CD4-positive, alpha-beta T cell treated with Interleukin-2 at 100 ng/mL for 4 hours (primary cell): ENCODE data around the gene GOLGA1.
"Not testable (repeated sequence)": the region's sequence is repeated elsewhere in the genome, so short reads cannot be mapped to it uniquely, and the experiment has no call there.

Source experiments
- DNase-seq: peaks from one replicate; pipeline ENCODE4 v3.0.0-alpha.2; 2020; ENCODE audit warnings: low spot score

GOLGA1 gene

DNA sequence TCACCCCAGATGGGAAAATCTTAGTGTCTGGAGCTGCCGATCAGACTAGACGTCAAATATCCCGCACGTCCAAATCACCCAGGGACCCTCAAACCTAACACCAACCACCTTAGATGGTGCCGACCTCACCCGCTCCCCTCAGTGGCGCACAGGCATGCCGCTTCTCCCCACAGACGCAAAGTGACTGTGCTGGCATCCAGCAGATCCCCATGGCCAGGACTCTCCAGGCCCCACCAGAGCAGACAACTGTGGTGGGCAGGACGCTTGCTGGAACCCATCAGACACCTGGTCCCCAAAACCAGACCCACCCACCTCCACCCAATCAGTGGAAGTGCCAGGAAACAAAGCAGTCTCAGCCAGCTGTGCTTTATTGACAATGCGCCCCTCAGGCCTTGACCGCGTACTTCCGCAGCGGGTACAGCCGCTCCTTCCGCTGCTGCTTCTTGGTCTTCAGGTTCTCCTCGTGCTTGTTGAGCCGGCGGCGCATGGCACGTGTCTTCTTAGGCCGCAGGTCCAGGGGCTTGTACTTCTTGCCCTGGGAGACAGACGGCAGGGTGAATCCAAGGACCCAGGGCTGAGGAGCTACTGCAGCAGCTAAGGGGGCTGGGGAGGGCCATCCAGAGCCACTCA is 83.2 kb downstream of the GOLGA1 start:
- DNase-seq: no peak

DNA sequence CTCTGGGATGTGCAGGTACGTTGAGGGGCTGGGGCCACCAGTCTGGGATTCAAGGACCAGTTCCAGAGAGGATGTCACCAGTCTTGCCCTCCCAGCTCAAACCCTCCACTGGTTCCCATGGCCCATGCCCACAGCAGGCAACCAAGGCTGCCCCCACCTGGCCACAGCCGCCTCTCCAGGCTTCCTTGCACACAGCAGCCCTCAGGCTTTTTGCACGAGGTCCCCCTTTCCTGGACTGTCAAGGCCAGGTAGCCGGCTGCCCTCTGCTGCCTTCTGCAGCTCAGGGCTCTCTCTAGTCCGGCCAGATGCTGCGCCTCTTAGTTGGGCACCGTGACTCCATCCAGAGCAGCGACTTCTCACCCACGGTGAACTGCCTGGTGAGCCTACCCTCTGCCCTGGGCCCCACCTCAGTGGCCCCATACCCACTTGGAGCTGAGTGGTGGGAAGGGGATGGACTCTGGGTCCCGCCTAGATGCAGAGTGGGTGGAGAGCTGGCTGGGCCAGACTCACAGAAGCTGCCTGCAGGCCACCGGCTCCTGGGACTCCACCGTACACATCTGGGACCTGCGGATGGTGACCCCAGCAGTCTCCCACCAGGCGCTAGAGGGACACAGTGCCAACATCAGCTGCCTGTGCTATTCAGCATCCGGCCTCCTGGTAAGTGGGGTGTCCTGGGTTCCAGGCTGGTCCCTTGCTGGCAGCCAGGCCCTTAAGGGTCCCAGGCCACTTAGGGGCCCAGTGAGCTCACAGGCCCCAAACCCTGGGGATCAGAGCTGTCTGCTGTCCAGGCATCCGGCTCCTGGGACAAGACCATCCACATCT is 84.7 kb downstream of the GOLGA1 start:
- no peak for DNase-seq

DNA sequence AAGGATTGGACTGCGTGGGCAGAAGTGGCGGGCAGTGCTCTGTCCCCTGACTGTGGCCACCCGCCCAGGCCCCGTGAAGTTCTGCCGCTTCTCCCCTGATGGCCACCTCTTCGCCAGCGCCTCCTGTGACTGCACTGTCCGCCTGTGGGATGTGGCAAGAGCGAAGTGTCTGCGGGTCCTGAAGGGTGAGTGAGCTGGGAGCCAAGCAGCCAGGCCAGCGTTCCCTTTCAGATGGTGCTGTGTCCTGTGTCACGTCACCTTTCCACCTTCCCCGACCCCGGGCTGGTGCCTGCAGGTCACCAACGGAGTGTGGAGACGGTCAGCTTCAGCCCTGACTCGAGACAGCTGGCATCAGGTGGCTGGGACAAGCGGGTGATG is 85.3 kb downstream of the GOLGA1 start:
- DNase-seq: no peak

DNA sequence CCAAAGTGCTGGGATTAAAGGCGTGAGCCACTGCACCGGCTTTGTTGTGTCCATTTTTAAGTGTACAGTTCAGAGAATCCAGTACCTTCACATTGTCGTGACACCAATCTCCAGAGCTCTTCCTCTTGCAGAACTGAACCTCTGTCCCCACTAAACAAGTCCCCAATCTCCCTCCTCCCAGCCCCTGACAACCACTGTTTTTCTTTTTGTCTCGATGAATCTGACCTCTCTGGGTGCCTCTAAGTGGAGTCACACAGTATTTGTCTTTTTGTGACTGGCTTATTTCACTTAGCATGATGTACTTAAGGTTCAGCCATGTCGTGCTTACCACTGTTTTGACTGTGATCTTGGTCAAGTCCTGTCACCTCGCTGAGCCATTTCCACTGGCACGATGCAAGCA is 86.1 kb downstream of the GOLGA1 start:
- no peak for DNase-seq

DNA sequence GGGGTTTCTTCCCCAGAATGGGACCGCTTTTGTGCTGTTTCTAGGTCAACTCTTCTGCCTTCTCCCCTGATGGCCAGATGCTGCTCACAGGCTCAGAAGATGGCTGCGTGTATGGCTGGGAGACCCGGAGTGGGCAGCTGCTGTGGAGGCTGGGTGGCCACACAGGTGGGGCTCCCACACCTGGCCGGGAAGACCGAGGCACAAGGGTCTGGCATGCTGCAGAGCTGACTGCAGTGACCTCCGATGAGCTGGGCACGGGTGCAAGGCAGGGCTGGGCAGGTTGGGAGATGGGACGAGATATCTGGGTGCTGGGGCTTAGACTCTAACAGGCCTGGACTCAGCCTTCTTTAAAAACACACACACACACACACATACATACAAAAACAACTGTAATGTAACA is 86.7 kb downstream of the GOLGA1 start:
- DNase-seq: no peak

DNA sequence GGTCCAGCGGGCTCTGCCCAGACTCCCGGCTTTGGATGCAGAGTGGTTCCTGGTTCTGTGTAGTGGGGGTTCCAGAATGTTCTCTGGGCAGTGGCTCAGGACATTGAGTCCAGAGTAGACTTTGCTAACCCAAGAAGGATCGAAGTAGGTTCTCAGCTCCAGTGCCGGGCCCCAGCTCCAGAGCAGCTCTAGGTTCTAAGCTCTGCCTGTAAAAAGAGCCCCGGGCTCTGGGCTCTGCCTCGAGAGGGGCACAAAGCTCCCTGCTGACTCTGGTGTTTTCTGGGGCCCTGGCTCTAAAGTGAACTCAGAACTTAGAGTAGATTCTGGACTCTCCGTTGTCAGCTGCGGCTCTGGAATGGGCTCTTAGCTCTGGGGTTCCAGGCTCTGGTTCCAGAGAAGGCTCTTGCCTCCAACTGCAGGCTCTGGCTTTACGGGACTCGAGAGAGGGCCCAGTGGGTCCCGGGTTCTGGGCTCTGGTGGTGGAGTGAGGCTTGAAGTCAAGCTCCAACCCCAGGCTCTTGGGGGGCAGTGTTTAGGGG is 87.2 kb downstream of the GOLGA1 start:
- DNase-seq: no peak

DNA sequence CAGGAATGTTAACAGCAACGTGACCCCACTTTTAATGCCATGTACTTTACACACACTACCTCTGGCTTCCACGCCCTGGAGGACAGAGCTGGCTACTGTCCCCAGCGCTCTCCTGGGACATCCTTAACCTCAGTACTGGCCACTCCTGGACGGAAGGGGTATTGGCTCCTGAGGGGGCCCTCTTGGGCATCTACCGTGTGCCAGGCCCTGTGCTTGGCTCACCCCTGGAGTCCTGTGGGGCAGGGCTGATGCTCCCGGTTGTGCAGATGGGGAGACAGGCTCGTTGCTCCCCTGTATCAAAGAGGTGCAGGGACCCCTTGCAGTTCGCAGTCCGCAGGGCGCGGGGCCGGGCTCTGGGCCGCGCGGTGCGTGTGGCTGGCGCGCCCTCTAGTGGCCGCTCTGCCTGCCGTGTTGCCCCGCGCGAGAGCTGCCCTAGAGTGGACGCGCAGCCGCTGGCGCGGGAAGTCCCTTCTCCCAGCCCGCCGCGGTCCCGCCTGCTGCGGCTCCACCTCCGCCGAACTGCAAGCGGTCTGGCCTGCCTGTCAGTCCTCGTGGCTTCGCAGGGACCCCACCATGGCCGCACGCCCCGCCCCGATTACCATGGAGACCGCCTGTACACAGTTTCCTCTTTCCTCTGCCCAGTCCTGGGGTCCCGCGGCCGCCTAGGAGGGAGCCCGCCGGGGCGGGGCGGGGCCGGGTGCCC is 87.9 kb downstream of the GOLGA1 start, which contains the start of gene WDR38:
Gene WDR38, plus strand, starts transcription at position 632 of the 703 bp plus-strand sequence. CDS start 72 bp downstream, outside the sequence.
- DNase-seq: peak; percentile 85

DNA sequence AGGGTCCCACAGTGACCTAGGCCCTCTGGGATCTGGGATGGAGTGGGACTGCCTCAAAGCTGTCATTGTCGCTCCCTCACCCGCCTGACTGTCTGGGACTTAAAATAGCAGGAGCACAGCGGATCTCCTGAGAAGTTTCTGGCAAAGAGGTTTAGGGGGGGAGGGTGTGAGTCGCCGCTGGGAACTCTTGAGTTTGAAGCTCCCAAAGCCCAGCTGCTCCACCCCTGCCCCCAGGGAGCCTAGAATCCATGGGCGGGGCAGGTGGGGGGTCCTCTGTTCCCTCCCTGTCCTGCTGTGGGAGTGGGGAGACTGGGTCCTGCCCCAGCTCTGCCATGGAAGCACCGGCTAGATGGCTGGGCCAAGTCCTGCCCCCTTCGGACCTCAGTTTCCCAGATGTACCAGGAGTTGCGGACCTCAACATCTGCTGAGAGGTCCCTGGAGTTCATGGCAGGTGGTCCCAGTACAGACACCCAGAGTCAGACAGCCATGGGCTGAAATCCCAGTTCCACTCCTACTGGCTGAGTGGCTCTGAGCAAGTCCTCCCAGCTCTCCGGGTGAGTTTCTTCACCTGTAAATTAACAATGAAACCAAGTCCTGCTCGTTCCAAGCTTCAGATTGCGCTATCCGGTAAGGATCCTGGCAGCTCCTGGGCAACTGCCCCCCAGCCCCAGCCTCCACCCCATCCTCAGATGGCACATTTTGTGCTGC is 88.6 kb downstream of the GOLGA1 start:
- no peak for DNase-seq

DNA sequence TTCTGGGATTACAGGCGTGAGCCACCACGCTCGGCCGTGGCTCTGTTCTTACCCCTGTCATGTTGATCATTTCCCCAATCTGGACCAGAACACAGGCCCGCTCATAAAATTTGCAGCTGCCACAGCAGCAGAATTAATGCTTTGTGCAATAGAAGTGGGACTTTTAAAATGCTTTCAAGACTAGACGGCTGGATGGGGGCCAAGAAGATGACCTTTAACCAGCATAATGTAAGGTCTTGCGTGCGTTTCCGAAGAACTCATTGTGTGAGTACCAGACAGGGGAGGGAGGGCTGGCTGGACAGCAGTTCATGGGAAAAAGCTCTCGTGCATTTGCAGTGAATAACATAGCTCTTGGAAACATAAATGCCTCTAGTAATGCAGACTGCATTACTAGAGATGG is 91.1 kb downstream of the GOLGA1 start:
- DNase-seq: no peak

DNA sequence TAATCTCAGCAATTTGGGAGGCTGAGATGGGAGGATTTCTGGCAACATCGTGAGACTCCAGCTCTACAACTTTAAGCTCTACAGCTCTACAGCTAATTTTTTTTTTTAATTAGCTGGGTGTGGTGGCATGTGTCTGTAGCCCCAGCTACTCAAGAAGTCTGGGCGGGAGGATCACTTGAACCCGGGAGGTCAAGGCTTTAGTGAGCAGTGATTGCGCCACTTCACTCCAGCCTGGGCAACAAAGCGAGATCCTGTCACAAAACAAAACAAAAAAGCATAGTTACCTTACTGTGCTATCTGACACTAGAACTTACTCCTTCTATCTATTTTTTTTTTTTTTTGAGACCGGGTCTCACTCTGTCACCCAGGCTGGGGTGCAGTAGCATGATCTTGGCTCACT is 93.9 kb downstream of the GOLGA1 start:
- DNase-seq: no peak

DNA sequence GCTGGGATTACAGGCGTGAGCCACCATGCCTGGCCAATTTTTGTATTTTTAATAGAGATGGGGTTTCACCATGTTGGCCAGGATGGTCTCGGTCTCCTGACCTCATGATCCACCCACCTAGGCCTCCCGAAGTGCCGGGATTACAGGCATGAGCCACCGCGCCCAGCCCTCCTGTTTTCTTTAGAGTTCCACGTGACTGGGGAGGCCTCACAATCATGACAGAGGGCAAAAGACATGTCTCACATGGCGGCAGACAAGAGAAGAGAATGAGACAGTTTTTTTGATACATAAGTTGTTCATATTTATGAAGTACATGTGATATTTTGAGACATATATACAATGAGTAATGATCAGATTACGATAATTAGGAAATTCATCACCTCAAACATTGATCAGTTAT is 94.4 kb downstream of the GOLGA1 start:
- DNase-seq: not testable (repeated sequence)

DNA sequence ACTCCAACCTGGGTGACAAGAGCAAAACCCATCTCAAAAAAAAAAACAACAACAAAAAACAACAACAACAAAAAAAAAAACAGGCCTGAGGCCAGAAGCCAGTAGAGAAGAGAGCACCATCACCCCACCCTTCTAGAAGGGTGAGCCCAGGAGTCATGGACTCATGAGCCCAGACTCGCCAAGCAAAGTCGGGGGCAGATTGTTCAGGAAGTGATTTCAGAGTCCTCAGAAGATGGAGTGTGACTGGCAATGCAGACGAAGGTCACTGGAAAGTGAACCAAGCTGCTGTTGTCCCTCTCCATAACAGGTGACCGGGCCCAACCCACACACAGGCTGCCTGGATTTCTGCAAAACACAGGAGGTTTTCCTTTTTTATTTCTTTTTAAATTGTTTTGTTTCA is 96.6 kb downstream of the GOLGA1 start:
- no peak for DNase-seq

DNA sequence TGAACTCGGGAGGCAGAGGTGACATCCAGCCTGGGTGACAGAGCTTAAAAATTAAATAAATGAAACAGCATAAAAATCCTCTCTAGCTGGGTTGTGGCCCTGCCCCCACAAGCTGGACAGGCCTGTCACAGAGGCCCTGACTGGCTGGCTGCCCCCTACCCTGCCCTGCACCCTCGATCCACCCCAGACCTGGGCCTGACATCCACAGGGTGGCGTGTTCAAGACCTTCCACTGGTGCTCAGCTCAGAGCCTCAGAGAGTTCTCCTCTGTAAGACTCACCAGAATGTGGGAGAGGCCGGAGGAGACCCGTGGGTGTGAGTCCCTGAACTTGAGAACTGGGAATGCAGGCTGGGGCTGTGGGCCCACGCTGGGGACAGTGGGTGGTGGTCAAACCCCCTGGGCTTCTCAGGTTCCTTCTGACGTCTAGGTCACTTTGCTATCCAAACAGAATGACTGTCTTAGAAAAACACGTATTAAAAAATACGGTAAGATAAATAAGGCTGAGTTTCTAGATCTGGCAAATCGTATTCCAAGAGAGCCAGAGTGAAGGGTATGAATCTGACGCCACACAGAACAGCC is 97.3 kb downstream of the GOLGA1 start:
- no peak for DNase-seq

DNA sequence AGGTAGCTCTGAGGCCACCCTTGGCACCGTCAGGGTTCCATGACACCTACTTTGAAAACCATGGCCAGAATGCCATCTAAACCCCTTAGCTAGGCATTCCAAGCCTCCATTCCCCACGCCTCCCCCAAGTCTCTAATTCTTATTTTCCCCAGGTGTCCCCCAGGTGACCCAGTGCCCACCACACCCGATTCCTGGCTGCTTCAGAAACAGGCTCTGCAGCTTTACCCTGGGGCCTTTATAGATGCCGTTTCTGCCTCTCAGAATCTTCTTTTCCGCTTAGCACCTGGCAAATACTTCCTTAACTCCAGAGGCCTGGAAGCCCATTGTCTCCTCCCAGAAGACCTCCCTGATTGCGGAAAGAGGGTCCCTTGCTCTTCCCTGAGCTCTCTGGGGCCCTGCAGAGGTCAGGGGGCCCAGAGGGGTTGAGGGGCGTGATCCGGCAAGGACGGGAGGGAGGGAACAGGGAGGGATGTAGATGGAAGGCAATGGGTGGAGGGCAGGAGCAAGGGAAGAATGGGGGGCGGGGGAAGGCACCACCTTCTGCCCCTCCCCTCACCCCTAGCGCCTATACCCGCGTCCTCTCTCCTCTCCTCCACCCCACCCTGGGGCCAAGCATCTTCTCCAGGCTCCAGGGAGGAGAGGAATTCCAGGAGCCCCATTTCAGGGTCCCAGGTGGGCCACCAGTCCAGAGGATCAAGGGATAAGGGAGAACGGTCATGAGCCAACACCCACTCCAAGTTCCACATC is 99.6 kb downstream of the GOLGA1 start:
- no peak for DNase-seq

DNA sequence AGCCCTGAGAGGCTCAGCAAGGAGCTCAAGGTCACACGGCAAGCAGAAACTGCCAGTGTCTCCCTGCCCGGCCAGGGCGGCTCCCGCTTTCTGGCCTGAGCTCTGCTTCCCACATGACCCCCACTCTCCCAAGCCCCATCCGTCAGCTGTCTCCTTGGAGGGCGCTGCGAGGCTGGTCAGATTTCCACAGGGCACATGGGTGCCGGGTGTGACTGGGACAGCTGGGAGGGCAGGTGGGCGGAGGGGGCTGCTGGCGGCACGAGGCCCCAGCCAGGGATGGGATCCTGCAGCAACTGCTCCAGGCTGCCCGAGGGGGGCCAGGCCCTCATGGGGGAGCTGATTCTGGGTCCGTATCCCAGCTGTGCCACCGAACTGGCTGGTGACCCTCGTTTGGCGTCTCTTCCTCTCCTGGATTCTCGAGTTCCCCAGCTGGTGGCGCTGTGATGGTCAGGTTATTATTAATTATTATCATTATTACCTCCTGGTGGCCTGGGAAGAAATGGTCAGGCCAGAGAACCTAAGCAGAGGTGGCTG is 100.5 kb downstream of the GOLGA1 start:
- DNase-seq: peak; percentile 21

DNA sequence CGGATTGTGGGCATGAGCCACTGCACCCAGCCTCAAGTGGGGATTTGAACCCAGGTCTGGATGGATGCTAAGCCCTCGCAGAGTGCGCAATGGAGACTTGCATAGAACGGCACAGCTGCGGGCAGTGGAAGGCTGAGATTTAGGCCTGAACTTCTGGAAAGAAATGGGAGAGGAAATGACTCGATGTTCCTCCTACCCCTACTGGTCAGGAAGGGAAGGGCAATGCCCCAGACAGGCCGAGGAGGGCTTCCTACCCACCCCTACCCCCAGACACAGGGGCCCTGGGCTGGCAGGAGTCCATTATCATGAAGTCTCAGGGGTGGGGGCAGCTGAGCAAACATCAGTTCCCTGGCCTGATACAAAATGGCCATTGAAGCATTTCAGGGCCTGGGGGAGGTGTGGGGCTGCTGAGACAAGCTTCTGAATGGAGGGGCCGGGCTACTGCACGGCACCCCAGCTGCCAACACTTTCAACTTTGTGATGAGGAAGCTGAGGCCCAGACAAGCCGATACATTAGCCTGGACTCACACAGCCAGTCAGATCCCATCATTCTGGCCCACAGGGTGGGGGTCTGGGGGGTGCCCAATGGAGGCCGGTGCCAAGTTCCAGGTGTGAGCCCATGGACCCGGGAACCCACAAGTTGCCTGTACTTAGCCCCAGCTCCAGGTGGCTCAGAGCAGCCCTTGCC is 101.1 kb downstream of the GOLGA1 start:
- DNase-seq: no peak

DNA sequence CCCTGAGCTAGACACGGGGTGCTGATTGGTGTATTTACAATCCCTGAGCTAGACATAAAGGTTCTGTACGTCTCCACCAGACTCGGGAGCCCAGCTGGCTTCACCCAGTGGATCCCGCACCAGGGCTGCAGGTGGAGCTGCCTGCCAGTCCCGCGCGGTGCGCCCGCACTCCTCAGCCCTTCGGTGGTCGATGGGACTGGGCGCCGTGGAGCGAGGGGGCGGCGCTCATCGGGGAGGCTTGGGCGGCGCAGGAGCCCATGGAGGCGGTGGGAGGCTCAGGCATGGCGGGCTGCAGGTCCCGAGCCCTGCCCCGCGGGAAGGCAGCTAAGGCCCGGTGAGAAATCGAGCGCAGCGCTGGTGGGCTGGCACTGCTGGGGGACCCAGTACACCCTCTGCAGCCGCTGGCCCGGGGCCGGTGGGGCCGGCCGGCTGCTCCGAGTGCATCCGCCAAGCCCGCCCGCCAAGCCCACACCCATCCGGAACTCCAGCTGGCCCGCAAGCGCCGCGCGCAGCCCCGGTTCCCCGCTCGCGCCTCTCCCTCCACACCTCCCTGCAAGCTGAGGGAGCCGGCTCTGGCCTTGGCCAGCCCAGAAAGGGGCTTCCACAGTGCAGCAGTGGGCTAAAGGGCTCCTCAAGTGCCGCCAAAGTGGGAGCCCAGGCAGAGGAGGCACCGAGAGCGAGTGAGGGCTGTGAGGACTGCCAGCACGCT is 102.2 kb downstream of the GOLGA1 start:
- DNase-seq: not testable (repeated sequence)

DNA sequence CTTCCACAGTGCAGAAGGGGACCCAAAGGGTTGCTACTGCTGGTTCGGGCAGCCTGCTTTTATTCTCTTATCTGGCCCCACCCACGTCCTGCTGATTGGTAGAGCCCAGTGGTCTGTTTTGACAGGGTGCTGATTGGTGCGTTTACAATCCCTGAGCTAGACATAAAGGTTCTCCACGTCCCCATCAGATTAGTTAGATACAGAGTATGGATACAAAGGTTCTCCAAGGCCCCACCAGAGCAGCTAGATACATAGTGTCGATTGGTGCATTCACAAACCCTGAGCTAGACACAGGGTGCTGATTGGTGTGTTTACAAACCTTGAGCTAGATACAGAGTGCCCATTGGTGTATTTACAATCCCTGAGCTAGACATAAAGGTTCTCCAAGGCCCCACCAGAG is 102.8 kb downstream of the GOLGA1 start:
- not testable (repeated sequence) for DNase-seq

DNA sequence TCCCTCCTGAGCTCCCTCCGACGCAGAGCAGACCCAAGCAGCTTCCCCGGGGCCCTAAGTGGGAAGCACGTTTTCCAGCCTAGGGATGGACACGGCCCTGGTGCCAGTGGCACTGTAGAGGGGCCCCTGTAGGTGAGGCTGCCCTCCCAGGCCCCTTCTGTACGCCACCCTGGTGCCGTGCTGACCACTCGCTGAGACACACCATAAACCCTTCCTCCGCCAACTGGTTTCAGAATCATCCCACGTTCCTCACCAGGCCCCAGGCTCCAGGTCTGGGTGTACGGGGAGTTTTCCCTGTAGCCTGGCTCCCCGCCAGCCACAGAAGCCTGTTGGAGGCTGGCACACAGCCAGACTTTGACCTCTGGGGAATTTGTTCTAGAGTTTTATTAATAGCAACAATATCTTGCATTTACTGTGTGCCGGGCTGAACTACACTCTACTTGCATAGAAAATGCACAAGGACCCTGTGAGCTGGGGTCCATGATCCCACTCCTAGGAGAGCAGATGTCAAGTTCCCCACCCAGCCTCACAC is 105.8 kb downstream of the GOLGA1 start:
- DNase-seq: no peak
